ENCODE results near the gene SARNP. TPM values are rescaled to one million over a fixed set of nuclear protein-coding genes. Genes with fewer than 3 reads are reported as not detected.

SARNP gene
- total and polyA plus RNA-seq, 9 of the 15 experiments (the other 6 are each of a cell fraction or from before 2014, with no cell fraction given): 70.1 to 400 (median 198) TPM

DNA sequence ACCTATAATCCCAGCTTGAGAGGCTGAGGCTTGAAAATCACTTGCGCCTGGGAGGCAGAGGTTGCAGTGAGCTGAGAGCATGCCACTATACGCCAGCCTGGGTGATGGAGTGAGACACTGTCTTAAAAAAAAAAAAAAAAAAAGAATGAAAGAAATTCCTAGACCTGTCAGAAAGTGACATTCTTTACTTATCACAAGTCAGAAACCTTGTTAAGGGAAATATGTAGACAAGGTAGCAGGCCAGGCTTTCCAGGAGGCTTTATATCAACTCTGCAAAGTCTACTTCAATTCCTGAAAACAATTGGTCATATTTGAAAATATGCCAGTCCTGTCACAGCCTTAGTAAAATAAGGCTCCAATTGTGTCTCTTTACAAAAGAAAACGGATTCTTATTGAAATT is 44.3 kb upstream of the SARNP start:
- POLR2A ChIA-PET: no interaction called here
- no peak for FAIRE-seq

More for the DNA sequence above, 44.3 kb upstream of the SARNP start:
- Histone ChIP-seq H3K27me3 (ENCODE audit: control insufficient read depth in 2 of 2, insufficient read depth in 2 of 2, low read length in 2 of 2) (no peaks in the 10 kb centered on the region), H3K9me1 (ENCODE audit: control insufficient read depth, insufficient read depth, low read length) (no peaks in the 10 kb centered on the region), H3K27ac (ENCODE audit: extremely low read depth, low read depth, low read length) (no peak overlapping the region), H3K4me1 (replicated peaks in 1 of 2; ENCODE audit: control insufficient read depth in 2 of 2, insufficient read depth in 2 of 2, low read length in 2 of 2) (no peaks in the 10 kb centered on the region; a peak in 1 of 5 replicates), H3K4me2 (ENCODE audit: insufficient read depth, low read length) (no peak overlapping the region), H3K9ac (ENCODE audit: insufficient read depth in 1 of 2, low read depth in 2 of 2, low read length in 2 of 2) (no peak overlapping the region), H3K79me2 (ENCODE audit: control insufficient read depth, insufficient read depth, low read length) (no peaks in the 10 kb centered on the region), H3K36me3 (ENCODE audit: control insufficient read depth, insufficient read depth, low read length) (no peaks in the 10 kb centered on the region), H3K4me3 (no peak overlapping the region), H2AFZ (ENCODE audit: low read depth, low read length) (no peak overlapping the region), H3K9me3 (replicated peaks; ENCODE audit: control insufficient read depth, insufficient read depth, low read depth, low read length) (no peaks in the 10 kb centered on the region; the same call in 1 of the 2 replicates), H4K20me1 (replicated peaks; ENCODE audit: control insufficient read depth, insufficient read depth, low read length) (no peaks in the 10 kb centered on the region)
- 64% methylated on average over 3 of the region's 3 CpGs for WGBS (ENCODE audit: insufficient coverage, low coverage, missing lambda C conversion rate)
- intact Hi-C loops (cut with micrococcal nuclease): no loop called here
- DNase-seq (ENCODE audit: extremely low read depth in 1 of 4, low spot score in 3 of 4): no peak
- in situ Hi-C loops (cut with MboI): no loop called here
- no TSS peak for BruUV-seq (replicated peaks)
- ATAC-seq: no peak
- CTCF ChIA-PET (ENCODE audit: low intra/inter-chr PET ratio): no interaction called here
- TF ChIP-seq GABPA (tag; conservative IDR thresholded peaks at IDR 0.05; ENCODE audit: low read depth) (no peak), SOX6 (IDR thresholded peaks at IDR 0.05) (no peak), CHD4 (IDR thresholded peaks at IDR 0.05; ENCODE audit: insufficient read depth, insufficient replicate concordance, low read depth, low read length, poor library complexity, severe bottlenecking) (no peak), ZNF197 (CRISPR knock-in tag; IDR thresholded peaks at IDR 0.05; ENCODE audit: low read depth) (no peak), FOXK1 (CRISPR knock-in tag; IDR thresholded peaks at IDR 0.05; ENCODE audit: borderline replicate concordance) (no peak), NCOA4 (IDR thresholded peaks at IDR 0.05; ENCODE audit: partially characterized antibody) (no peak), FOXP1 (CRISPR knock-in tag; IDR thresholded peaks at IDR 0.05) (no peak)
- TF ChIP-seq, protein P1, sequence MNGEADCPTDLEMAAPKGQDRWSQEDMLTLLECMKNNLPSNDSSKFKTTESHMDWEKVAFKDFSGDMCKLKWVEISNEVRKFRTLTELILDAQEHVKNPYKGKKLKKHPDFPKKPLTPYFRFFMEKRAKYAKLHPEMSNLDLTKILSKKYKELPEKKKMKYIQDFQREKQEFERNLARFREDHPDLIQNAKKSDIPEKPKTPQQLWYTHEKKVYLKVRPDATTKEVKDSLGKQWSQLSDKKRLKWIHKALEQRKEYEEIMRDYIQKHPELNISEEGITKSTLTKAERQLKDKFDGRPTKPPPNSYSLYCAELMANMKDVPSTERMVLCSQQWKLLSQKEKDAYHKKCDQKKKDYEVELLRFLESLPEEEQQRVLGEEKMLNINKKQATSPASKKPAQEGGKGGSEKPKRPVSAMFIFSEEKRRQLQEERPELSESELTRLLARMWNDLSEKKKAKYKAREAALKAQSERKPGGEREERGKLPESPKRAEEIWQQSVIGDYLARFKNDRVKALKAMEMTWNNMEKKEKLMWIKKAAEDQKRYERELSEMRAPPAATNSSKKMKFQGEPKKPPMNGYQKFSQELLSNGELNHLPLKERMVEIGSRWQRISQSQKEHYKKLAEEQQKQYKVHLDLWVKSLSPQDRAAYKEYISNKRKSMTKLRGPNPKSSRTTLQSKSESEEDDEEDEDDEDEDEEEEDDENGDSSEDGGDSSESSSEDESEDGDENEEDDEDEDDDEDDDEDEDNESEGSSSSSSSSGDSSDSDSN (IDR thresholded peaks at IDR 0.05; ENCODE audit: borderline replicate concordance in 1 of 2, low read depth in 2 of 2, low read length in 2 of 2): no peak
- TF ChIP-seq, protein P2, sequence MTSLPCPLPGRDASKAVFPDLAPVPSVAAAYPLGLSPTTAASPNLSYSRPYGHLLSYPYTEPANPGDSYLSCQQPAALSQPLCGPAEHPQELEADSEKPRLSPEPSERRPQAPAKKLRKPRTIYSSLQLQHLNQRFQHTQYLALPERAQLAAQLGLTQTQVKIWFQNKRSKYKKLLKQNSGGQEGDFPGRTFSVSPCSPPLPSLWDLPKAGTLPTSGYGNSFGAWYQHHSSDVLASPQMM (CRISPR knock-in tag; IDR thresholded peaks at IDR 0.05): no peak

All from K562 (cell line).